NT2/D1 (cell line): ENCODE measurements around the gene DEPDC1B.

Experiments
- SUZ12 ChIP-seq: IDR thresholded peaks from 2 replicates; pipeline ENCODE4 v1.6.1; 2011; ENCODE audit not compliant: insufficient read length, insufficient read depth; ENCODE audit errors: extremely low read depth
- YY1 ChIP-seq: IDR thresholded peaks from 2 replicates; pipeline ENCODE4 v1.6.1; 2011; ENCODE audit not compliant: insufficient read length, insufficient read depth
- ZNF274 ChIP-seq: IDR thresholded peaks from 2 replicates; pipeline ENCODE4 v1.6.1; 2011; ENCODE audit warnings: mild to moderate bottlenecking, low read depth, low read length

GRCh38 chr5:60674251-60675069 is 25.5 kb downstream of the DEPDC1B start:
- TF ChIP-seq ZNF274: no peak
- TF ChIP-seq YY1: no peak
- TF ChIP-seq SUZ12: no peak
